HCT116 (cell line): ENCODE measurements around the gene TMPRSS3.

ENCODE experiments used
- EZH2 ChIP-seq: fragments of 200-600 bp; sonication (generic); IDR thresholded peaks from 2 replicates; pipeline ENCODE4 v1.6.1; 2017; ENCODE audit warnings: antibody characterized with exemption, mixed run types
- JUND ChIP-seq: IDR thresholded peaks from 2 replicates; pipeline ENCODE4 v1.6.1; 2012
- YY1 ChIP-seq: IDR thresholded peaks from 2 replicates; pipeline ENCODE4 v1.6.1; 2011; ENCODE audit warnings: low read length, low read depth, moderate library complexity, mild to moderate bottlenecking; ENCODE audit not compliant: insufficient replicate concordance; ENCODE audit errors: extremely low read depth
- TF ChIP-seq, protein P1 (sequence below), 3 experiments: fragments of 200-600 bp in 1 of 3; sonication (generic) in 1 of 3; IDR thresholded peaks in 2 of 3; conservative IDR thresholded peaks in 1 of 3; 2 replicates each; pipeline ENCODE4 v1.5.1; 2012 to 2017; ENCODE audit warnings: low read depth in 2 of 3, low read length in 2 of 3, antibody characterized with exemption in 1 of 3, borderline replicate concordance in 1 of 3, control low read depth in 1 of 3, mild to moderate bottlenecking in 1 of 3, mixed read lengths in 1 of 3, mixed run types in 1 of 3, moderate library complexity in 1 of 3; ENCODE audit not compliant: insufficient read depth in 1 of 3

DNA sequence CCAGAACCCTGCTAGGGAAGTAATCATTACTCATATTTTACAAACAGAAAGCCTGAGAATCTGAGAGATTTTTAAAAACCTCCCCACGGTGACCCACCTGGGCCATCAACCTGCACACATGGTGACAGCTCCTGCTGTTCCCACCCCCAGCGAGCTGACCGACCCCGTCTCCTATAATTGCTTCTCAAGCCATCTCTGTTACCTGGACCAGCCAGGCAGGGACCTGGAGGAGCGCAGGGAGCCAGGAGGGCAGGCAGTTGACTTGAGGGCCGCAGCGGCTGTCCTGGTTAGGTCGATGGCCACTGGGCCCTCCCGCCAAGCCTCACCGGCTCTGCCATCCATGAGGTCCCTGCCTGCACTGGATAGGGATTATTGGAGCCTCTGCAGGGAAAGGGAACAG lies 52.8 kb downstream of the TMPRSS3 start:
- TF ChIP-seq, protein P1, sequence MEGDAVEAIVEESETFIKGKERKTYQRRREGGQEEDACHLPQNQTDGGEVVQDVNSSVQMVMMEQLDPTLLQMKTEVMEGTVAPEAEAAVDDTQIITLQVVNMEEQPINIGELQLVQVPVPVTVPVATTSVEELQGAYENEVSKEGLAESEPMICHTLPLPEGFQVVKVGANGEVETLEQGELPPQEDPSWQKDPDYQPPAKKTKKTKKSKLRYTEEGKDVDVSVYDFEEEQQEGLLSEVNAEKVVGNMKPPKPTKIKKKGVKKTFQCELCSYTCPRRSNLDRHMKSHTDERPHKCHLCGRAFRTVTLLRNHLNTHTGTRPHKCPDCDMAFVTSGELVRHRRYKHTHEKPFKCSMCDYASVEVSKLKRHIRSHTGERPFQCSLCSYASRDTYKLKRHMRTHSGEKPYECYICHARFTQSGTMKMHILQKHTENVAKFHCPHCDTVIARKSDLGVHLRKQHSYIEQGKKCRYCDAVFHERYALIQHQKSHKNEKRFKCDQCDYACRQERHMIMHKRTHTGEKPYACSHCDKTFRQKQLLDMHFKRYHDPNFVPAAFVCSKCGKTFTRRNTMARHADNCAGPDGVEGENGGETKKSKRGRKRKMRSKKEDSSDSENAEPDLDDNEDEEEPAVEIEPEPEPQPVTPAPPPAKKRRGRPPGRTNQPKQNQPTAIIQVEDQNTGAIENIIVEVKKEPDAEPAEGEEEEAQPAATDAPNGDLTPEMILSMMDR (IDR thresholded peaks at IDR 0.05 in 2 of 3, conservative IDR thresholded peaks at IDR 0.05 in 1 of 3; ENCODE audit: borderline replicate concordance in 1 of 3, insufficient read depth in 1 of 3, low read depth in 2 of 3, low read length in 2 of 3), result no peak
- TF ChIP-seq JUND (no peak), YY1 (no peak), EZH2 (no peak)
